ENCODE results near the gene EIF4EBP2. TPM values are rescaled to one million over a fixed set of nuclear protein-coding genes. Genes with fewer than 3 reads are reported as not detected.
A peak's percentile ranks its signal among the peaks of the same experiment; 100 is the strongest.

The EIF4EBP2 gene
- total RNA-seq, 2 experiments from 2014 or later: 49.3 to 54.2 TPM

GRCh38 chr10:70445718-70446657 is 42.0 kb downstream of the EIF4EBP2 start:
- Mint-ChIP-seq H3K4me1 (peaks cover 1% of the 10 kb centered on the region), H3K36me3 (no peaks in the 10 kb centered on the region), H3K9me3 (no peaks in the 10 kb centered on the region), H3K27ac (no peak overlapping the region), H3K4me3 (no peak overlapping the region), H3K27me3 (peaks cover 31% of the 10 kb centered on the region)
- POLR2A ChIA-PET: no interaction called here
- DNase-seq: no peak
- no peak for ATAC-seq (ENCODE audit: low read depth)

DNA sequence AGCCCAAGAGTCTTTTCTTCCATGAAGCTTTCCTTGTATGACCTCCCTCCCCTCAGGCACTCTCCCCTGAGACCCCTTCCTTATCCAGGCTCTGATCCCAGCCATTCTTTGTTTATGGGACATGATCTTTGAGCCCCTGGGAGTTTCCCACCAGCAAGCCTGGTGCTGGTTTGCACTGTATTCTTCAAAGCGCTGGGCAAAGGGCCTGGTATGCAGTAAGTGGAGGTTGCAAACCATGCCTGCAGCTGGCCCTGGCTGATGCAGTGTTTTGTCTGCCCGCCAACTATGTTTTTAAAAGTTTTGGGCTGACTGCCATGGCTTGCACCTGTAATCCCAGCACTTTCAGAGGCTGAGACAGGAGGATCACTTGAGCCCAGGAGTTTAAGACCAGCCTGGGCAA is 44.3 kb downstream of the EIF4EBP2 start:
- ATAC-seq (ENCODE audit: low read depth): no peak
- no peak overlapping the region for H3K27ac Mint-ChIP-seq

GRCh38 chr10:70455213-70455630 is 51.3 kb downstream of the EIF4EBP2 start:
- peaks cover 43% of the 10 kb centered on the region for H3K27me3 Mint-ChIP-seq
- no peak for ATAC-seq (ENCODE audit: low read depth)
- H3K36me3 Mint-ChIP-seq: no peaks in the 10 kb centered on the region
- H3K4me1 Mint-ChIP-seq: peaks cover 1% of the 10 kb centered on the region
- H3K4me3 Mint-ChIP-seq: no peak overlapping the region
- no peak overlapping the region for H3K27ac Mint-ChIP-seq
- POLR2A ChIA-PET: no interaction called here
- no peak for DNase-seq
- no peaks in the 10 kb centered on the region for H3K9me3 Mint-ChIP-seq

More for the DNA sequence above, 44.3 kb downstream of the EIF4EBP2 start:
- DNase-seq: no peak
- Mint-ChIP-seq H3K4me3 (no peak overlapping the region), H3K9me3 (no peaks in the 10 kb centered on the region), H3K4me1 (no peaks in the 10 kb centered on the region), H3K27me3 (peaks cover 13% of the 10 kb centered on the region), H3K36me3 (no peaks in the 10 kb centered on the region)
- POLR2A ChIA-PET: interaction anchor here (0.5 kb wide), 1 partner anchor 728 kb away, joined by 3 read pairs; no protein-coding TSS in a partner anchor

GRCh38 chr10:70456164-70456563 is 52.2 kb downstream of the EIF4EBP2 start:
- no peak for DNase-seq
- Mint-ChIP-seq H3K9me3 (no peaks in the 10 kb centered on the region), H3K4me3 (no peak overlapping the region), H3K27ac (no peak overlapping the region), H3K4me1 (peaks cover 1% of the 10 kb centered on the region), H3K36me3 (no peaks in the 10 kb centered on the region), H3K27me3 (peaks cover 51% of the 10 kb centered on the region)
- no peak for ATAC-seq (ENCODE audit: low read depth)
- POLR2A ChIA-PET: interaction anchor here (0.7 kb wide), 1 partner anchor 342 kb away, joined by 3 read pairs; no protein-coding TSS in a partner anchor

DNA sequence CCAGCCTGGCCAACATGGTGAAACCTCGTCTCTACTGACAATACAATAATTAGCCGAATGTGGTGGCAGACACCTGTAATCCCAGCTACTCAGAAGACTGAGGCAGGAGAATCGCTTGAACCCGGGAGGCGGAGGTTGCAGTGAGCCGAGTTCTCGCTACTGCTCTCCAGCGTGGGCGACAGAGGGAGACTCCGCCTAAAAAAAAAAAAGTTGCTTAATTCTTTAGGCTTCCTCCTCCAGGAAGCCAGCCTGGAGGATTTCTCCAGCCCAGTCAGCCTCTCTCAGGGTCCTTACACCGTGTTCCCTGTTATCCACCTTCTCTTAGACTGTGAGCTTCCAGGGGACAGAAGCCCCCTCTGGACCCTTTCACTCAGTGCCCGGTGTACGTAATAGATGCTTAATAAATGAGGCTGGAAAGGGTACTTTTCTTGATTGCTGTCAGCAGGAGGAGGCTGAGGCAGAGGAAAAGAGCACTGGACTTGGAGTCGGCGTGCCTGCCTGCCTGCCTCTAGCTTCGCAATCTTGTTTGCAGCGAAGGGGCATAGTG is 53.9 kb downstream of the EIF4EBP2 start:
- POLR2A ChIA-PET: no interaction called here
- no peaks in the 10 kb centered on the region for H3K36me3 Mint-ChIP-seq
- no peak for ATAC-seq (ENCODE audit: low read depth)
- peaks cover 57% of the 10 kb centered on the region for H3K27me3 Mint-ChIP-seq
- H3K9me3 Mint-ChIP-seq: no peaks in the 10 kb centered on the region
- H3K4me1 Mint-ChIP-seq: peaks cover 1% of the 10 kb centered on the region
- H3K4me3 Mint-ChIP-seq: no peak overlapping the region
- DNase-seq: no peak
- H3K27ac Mint-ChIP-seq: no peak overlapping the region

- no peak overlapping the region for H3K4me3 Mint-ChIP-seq
- POLR2A ChIA-PET: no interaction called here
Observed at GRCh38 chr10:70458329-70459060, 54.5 kb downstream of the EIF4EBP2 start.

DNA sequence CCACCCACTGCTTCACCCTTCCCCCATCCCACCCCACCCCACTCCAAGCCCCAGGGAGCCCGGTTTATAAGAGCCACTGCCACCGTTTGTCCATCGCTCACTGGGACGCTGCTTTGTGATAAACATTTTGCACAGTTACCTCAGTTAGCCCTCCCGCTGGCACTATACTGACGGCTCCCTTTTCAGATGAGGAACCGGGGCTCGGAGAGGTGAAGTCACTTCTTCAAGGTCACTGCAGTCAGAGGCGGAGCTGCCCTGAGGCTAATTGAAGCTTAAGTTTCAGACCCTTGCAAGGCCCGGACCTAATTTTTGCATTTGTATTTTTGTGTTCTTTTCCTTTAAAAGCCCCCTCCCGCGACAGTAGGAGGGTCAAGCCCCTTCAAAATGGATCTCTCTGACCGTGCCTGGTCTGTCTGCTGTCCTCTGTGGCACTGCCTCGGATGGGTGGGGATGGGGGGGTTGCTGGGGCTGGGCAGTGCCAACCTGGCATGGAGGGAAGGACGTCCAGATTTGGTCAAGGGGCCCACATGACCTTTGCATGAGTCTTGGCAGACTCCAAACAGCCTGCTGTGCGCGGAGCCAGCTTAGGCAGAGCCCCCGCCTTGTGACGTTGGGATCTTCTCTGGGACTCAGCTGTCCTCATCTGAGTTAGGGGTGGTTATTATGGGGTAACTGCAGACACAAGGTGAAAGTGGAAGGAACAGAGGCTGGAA is 55.3 kb downstream of the EIF4EBP2 start:
- peaks cover 61% of the 10 kb centered on the region for H3K27me3 Mint-ChIP-seq
- POLR2A ChIA-PET: no interaction called here
- H3K36me3 Mint-ChIP-seq: no peaks in the 10 kb centered on the region
- peaks cover 1% of the 10 kb centered on the region for H3K4me1 Mint-ChIP-seq
- DNase-seq (no peak), ATAC-seq (ENCODE audit: low read depth) (no peak)
- no peak overlapping the region for H3K27ac Mint-ChIP-seq
- no peak overlapping the region for H3K4me3 Mint-ChIP-seq
- H3K9me3 Mint-ChIP-seq: no peaks in the 10 kb centered on the region

More at GRCh38 chr10:70458329-70459060, 54.5 kb downstream of the EIF4EBP2 start:
- Mint-ChIP-seq H3K9me3 (no peaks in the 10 kb centered on the region), H3K27me3 (peaks cover 59% of the 10 kb centered on the region), H3K36me3 (no peaks in the 10 kb centered on the region), H3K4me1 (peaks cover 1% of the 10 kb centered on the region), H3K27ac (no peak overlapping the region)
- peak; percentile 51 for DNase-seq
- ATAC-seq (ENCODE audit: low read depth): peak; percentile 40

GRCh38 chr10:70459774-70460490 is 56.0 kb downstream of the EIF4EBP2 start:
- Mint-ChIP-seq H3K36me3 (no peaks in the 10 kb centered on the region), H3K4me1 (peaks cover 1% of the 10 kb centered on the region), H3K27ac (no peak overlapping the region), H3K9me3 (no peaks in the 10 kb centered on the region), H3K4me3 (no peak overlapping the region), H3K27me3 (peaks cover 61% of the 10 kb centered on the region)
- DNase-seq (no peak), ATAC-seq (ENCODE audit: low read depth) (no peak)
- POLR2A ChIA-PET: no interaction called here

DNA sequence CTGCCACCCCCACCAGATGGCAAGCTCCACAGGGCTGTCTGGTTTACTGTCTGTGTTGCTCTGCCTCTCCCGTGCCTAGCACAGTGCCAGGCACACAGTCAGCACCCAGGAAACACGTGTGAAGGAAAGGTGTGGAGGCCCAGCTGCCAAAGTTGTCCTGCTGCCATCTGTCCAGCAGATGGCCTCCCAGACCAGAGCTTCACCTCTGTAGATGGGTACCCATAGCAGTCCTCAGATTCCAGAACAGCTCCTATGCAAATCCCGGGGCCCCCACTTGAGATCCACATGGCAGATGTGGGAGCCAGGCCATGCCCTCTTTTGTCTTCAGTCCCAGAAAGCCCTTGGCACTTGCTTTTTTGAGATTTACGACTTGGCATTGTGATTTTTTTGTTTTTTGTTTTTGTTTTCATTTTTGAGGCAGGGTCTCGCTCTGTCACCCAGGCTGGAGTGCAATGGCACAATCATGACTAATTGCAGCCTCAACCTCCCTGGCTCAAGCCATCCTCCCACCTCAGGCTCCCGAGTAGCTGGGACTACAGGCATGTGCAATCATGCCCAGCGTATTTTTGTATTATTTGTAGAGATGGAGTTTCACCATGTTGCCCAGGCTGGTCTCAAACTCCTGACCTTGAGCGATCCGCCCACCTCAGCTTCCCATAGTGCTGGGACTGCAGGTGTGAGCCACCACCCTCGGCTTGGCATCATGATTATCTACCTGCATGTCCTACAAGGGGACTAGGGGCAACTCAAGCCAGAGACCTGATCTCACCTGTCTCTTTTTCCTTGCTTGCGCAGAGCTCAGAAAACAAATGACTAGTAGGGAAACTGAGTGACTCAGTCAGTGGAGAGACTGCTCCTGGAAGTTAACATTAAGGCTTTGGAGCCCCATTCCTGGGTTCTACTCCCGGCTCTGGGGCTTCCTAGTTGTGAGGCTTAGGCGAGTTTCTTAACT is 57.7 kb downstream of the EIF4EBP2 start:
- peak; percentile 73 for ATAC-seq (ENCODE audit: low read depth)
- peaks cover 48% of the 10 kb centered on the region for H3K27me3 Mint-ChIP-seq
- POLR2A ChIA-PET: interaction anchor here (1.0 kb wide), 1 partner anchor 17 kb away, joined by 3 read pairs; the partner anchor contains the start of gene PALD1

GRCh38 chr10:70462349-70462984 is 58.5 kb downstream of the EIF4EBP2 start:
- Mint-ChIP-seq H3K36me3 (no peaks in the 10 kb centered on the region), H3K4me1 (peaks cover 1% of the 10 kb centered on the region), H3K9me3 (no peaks in the 10 kb centered on the region), H3K27ac (no peak overlapping the region), H3K4me3 (no peak overlapping the region), H3K27me3 (peaks cover 47% of the 10 kb centered on the region)
- DNase-seq (no peak), ATAC-seq (ENCODE audit: low read depth) (no peak)
- POLR2A ChIA-PET: no interaction called here

More for the DNA sequence above, 57.7 kb downstream of the EIF4EBP2 start:
- Mint-ChIP-seq H3K9me3 (no peaks in the 10 kb centered on the region), H3K36me3 (no peaks in the 10 kb centered on the region), H3K4me1 (peaks cover 1% of the 10 kb centered on the region), H3K4me3 (no peak overlapping the region), H3K27ac (no peak overlapping the region)
- peak; percentile 60 for DNase-seq

DNA sequence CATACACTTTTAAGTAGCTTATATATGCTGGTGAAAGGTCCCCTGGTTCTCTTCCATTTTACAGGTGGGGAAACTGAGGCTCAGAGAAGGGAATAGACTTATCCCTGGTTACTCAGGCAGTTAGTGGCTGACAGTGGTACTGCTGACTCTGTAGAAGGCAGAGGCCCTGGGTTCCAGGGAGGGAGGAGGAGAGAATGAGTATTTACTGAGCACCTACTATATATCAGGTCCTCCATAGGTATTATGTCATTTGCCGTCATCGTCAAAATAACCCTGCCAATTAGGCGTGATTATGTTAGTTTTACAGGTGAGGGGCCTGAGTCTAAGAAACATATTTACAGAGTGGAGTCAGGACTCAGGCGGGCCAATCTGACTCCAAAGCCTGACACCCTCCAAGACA is 61.3 kb downstream of the EIF4EBP2 start:
- peaks cover 4% of the 10 kb centered on the region for H3K4me1 Mint-ChIP-seq
- H3K36me3 Mint-ChIP-seq: no peaks in the 10 kb centered on the region
- no peaks in the 10 kb centered on the region for H3K9me3 Mint-ChIP-seq
- peaks cover 33% of the 10 kb centered on the region for H3K27me3 Mint-ChIP-seq
- no peak overlapping the region for H3K4me3 Mint-ChIP-seq
- no peak for ATAC-seq (ENCODE audit: low read depth)
- no peak for DNase-seq
- no peak overlapping the region for H3K27ac Mint-ChIP-seq
- POLR2A ChIA-PET: no interaction called here

Measured in activated naive CD8-positive, alpha-beta T cell treated with anti-CD3 and anti-CD28 coated beads, Interleukin-2, amount 10 ng/mL, durations not matched to agents 7 days and 5 days (primary cell).